Body of pancreas (tissue), 4 donors: ENCODE data around the gene SIX5. TPM values are rescaled to one million over a fixed set of nuclear protein-coding genes. Genes with fewer than 3 reads are reported as not detected.

Experiments used
- ATAC-seq: fragments of 150-250 bp; one replicate; pipeline ENCODE4 v1.9.1; 2016
- DNase-seq, 4 donors: peaks; one replicate each; pipeline ENCODE4 v3.0.0-alpha.2; 2019
- H3K27ac ChIP-seq, 4 donors: fragments of 200-600 bp; sonication (generic); 1 replicate in 3 of 4; 2 replicates in 1 of 4; pipeline versions ENCODE4 v1.5.1 to v1.6.1; 2016 to 2019; ENCODE audit warnings: mild to moderate bottlenecking in 1 of 4, mixed read lengths in 1 of 4, moderate library complexity in 1 of 4
- H3K27me3 ChIP-seq, 2 donors: fragments of 200-600 bp; sonication (generic); one replicate each; pipeline ENCODE4 v1.6.0; 2016; ENCODE audit warnings: mild to moderate bottlenecking in 1 of 2
- H3K36me3 ChIP-seq, 2 donors: fragments of 200-600 bp; sonication (generic); replicated peaks in 1 of 2; 2 replicates each; pipeline ENCODE4 v1.5.1; 2016; ENCODE audit warnings: low read depth in 2 of 2; ENCODE audit not compliant: insufficient read depth in 1 of 2
- H3K4me1 ChIP-seq: fragments of 200-600 bp; sonication (generic); one replicate; pipeline ENCODE4 v1.6.0; 2016
- H3K4me3 ChIP-seq, 2 donors: fragments of 200-600 bp; sonication (generic); 1 replicate in 1 of 2; 2 replicates in 1 of 2; pipeline ENCODE4 v1.5.1; 2016 to 2019
- H3K9me3 ChIP-seq, 3 donors: fragments of 200-600 bp; sonication (generic); 1 replicate in 2 of 3; 2 replicates in 1 of 3; pipeline ENCODE4 v1.5.1; 2016
- CTCF ChIP-seq, 7 experiments: fragments of 450-650 bp in 4 of 7; fragments of 200-600 bp in 3 of 7; sonication (generic) in 3 of 7; IDR thresholded peaks; one replicate each; pipeline ENCODE4 v1.5.1; 2016 to 2019; ENCODE audit warnings: antibody characterized with exemption in 7 of 7
- POLR2A ChIP-seq, 3 donors: fragments of 450-650 bp; IDR thresholded peaks; one replicate each; pipeline ENCODE4 v1.6.1; 2016; ENCODE audit warnings: antibody characterized with exemption in 3 of 3, mild to moderate bottlenecking in 2 of 3
- WGBS, 2 donors: methylation state at CpG; one replicate each; pipeline ENCODE4 v1.1.5; 2017; 5-methylcytosine and 5-hydroxymethylcytosine counted together
- intact Hi-C: fragments of 100-400 bp; cut with DNase I; formaldehyde crosslinking; loops from one replicate; pipeline ENCODE4 v1.15.1; 2023
- total RNA-seq, 2 donors: library from RNA; depleted of rRNA; stranded (reverse); fragments of >200 nt; gene quantifications; one replicate each; pipeline ENCODE4 v1.1.0, GENCODE V29; 2016

SIX5 gene
- total RNA-seq, 2 donors from 2014 or later, result 21.0 to 60.3 TPM

- TF ChIP-seq POLR2A (IDR thresholded peaks at IDR 0.05) (no peak), CTCF (IDR thresholded peaks at IDR 0.05) (no peak)
- Histone ChIP-seq H3K4me1 (peaks cover 26% of the 10 kb centered on the region), H3K9me3 (no peaks in the 10 kb centered on the region), H3K27me3 (no peaks in the 10 kb centered on the region), H3K27ac (no peak overlapping the region), H3K4me3 (no peak overlapping the region), H3K36me3 (peaks cover 0 to 7% of the 10 kb centered on the region in 2 donors)
- WGBS, 2 donors, result 83 to 90% methylated on average over 2 to 5 of the region's 5 CpGs
- ATAC-seq (no peak), DNase-seq (no peak)
- intact Hi-C loops, result no loop called here
These were observed 16.0 kb upstream of the SIX5 start for GRCh38 chr19:45785097-45785496.

GRCh38 chr19:45784096-45784495 lies 15.0 kb upstream of the SIX5 start:
- WGBS, 2 donors, result 78 to 79% methylated on average over 3 to 4 of the region's 4 CpGs
- intact Hi-C loops, result no loop called here
- Histone ChIP-seq H3K27ac (no peak overlapping the region), H3K4me3 (no peak overlapping the region), H3K9me3 (no peaks in the 10 kb centered on the region), H3K4me1 (peaks cover 35% of the 10 kb centered on the region), H3K36me3 (peaks cover 0 to 4% of the 10 kb centered on the region in 2 donors), H3K27me3 (no peaks in the 10 kb centered on the region)
- TF ChIP-seq POLR2A (IDR thresholded peaks at IDR 0.05) (no peak), CTCF (IDR thresholded peaks at IDR 0.05) (no peak)
- ATAC-seq (no peak), DNase-seq (no peak)

GRCh38 chr19:45782820-45783785 lies 14.1 kb upstream of the SIX5 start:
- Histone ChIP-seq H3K4me3 (no peak overlapping the region), H3K27me3 (no peaks in the 10 kb centered on the region), H3K9me3 (no peaks in the 10 kb centered on the region), H3K36me3 (peaks cover 0 to under 1% of the 10 kb centered on the region in 2 donors), H3K27ac (peak overlapping the region; percentile 70 to 90 (median 86)), H3K4me1 (peaks cover 45% of the 10 kb centered on the region)
- no peak for TF ChIP-seq CTCF (IDR thresholded peaks at IDR 0.05)
- TF ChIP-seq POLR2A (IDR thresholded peaks at IDR 0.05), result no peak
- DNase-seq, result no peak
- intact Hi-C loops, result no loop called here
- ATAC-seq, result no peak
- 77 to 80% methylated on average over 22 to 26 of the region's 26 CpGs for WGBS, 2 donors

DNA sequence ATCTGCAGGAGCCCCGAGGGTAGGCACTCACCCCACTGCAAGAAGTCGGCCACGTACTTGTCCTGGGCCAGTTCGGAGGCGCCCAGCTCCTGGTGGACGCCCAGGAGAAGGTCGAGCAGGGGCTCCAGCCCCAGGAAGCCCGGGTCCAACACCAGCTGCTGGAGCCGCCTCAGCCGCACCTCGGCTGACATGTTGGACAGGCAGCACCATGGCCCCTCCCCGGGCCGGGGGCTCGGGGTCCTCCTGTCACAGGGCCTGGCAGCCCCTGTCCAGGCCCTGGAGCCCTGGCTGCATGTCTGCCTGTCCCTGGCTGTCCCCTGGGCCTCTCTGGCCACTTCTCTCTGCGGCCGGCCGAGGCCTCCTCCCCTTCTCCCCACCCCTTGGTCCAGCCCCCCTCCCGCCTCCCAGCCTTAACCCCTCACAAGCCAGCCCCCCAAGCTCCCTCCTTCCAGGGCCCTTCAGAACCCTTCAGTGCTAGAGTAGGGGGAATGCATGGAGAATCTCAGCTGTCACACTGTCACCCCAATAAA lies 13.2 kb upstream of the SIX5 start, which contains the start of gene DMPK:
Gene DMPK (minus strand): TSS at position 329 of the 530 bp plus-strand sequence. CDS start 138 bp downstream, at position 191.
- Histone ChIP-seq H3K36me3 (peaks cover 0 to 2% of the 10 kb centered on the region in 2 donors), H3K4me3 (peak within 1 kb of the TSS; percentile 20 to 39), H3K27ac (peak within 1 kb of the TSS; percentile 70 to 90 (median 86)), H3K27me3 (no peaks in the 10 kb centered on the region), H3K9me3 (no peaks in the 10 kb centered on the region), H3K4me1 (peaks cover 50% of the 10 kb centered on the region)
- TF ChIP-seq CTCF (IDR thresholded peaks at IDR 0.05) (no peak), POLR2A (IDR thresholded peaks at IDR 0.05) (peak in 2 of 3 donors; percentile 22 to 55)
- intact Hi-C loops, result no loop called here
- ATAC-seq (no peak), DNase-seq (peak in 3 of 4 donors; percentile 43 to 66 (median 62))
- WGBS, 2 donors, result 25 to 47% methylated on average over 3 to 17 of the region's 18 CpGs
